GM12878 (cell line): ENCODE results near the gene CTNS. TPM values are rescaled to one million over a fixed set of nuclear protein-coding genes. Genes with fewer than 3 reads are reported as not detected.

Experiments used
- ATAC-seq: fragments of 200-7000 bp; cut with Tn5 transposase; 3 replicates; pipeline ENCODE4 v1.9.1; 2020; ENCODE audit warnings: mild to moderate bottlenecking, moderate library complexity
- BruUV-seq: library from RNA; stranded (reverse); fragments of 400-500 nt; replicated peaks from 2 replicates; lab custom pipeline; 2021; lab: Mats Ljungman, UMichigan
- CTCF ChIA-PET: fragments of 300-600 bp; sonication (Branson Sonifier 250); formaldehyde crosslinking; extraction: SDS; loops from one replicate; lab custom pipeline; 2021; ENCODE audit warnings: inconsistent platforms; lab: Yijun Ruan, JAX
- POLR2A ChIA-PET: fragments of 350-600 bp; formaldehyde crosslinking; extraction: SDS; loops from one replicate; lab custom pipeline; 2021; ENCODE audit warnings: inconsistent platforms; lab: Charles Lee
- RAD21 ChIA-PET: fragments of 300-600 bp; sonication (Branson Sonifier 250); formaldehyde crosslinking; loops from one replicate; lab custom pipeline; 2023; ENCODE audit warnings: antibody characterized with exemption; ENCODE audit not compliant: unreplicated experiment; lab: Charles Lee
- SMC1A ChIA-PET: fragments of 300-600 bp; sonication (Branson Sonifier 250); formaldehyde crosslinking; loops from one replicate; lab custom pipeline; 2023; ENCODE audit not compliant: unreplicated experiment, uncharacterized antibody; lab: Charles Lee
- DNase-seq: peaks from one replicate; pipeline ENCODE4 v3.0.0-alpha.2; 2011; ENCODE audit warnings: low read depth, low spot score
- FAIRE-seq: peaks from 3 replicates; lab custom pipeline; 2011; peaks lifted over from hg19 to GRCh38; lab: Jason Lieb, UNC
- H2AFZ ChIP-seq: 2 replicates; pipeline ENCODE4 v1.6.0; 2011; ENCODE audit warnings: low read depth, low read length, control low read depth; ENCODE audit not compliant: control insufficient read depth
- H3K27ac ChIP-seq: 2 replicates; pipeline ENCODE4 v1.5.1; 2011; ENCODE audit warnings: control low read depth; ENCODE audit not compliant: control insufficient read depth, insufficient read depth
- H3K27me3 ChIP-seq, 2 experiments: replicated peaks in 1 of 2; 2 replicates each; pipeline versions ENCODE4 v1.6.0 to v1.6.1; 2011; ENCODE audit warnings: low read length in 1 of 2; ENCODE audit not compliant: control insufficient read depth in 2 of 2, insufficient read depth in 2 of 2
- H3K36me3 ChIP-seq, 2 experiments: 2 replicates each; pipeline ENCODE4 v1.5.1; 2011; ENCODE audit warnings: low read length in 1 of 2; ENCODE audit not compliant: control insufficient read depth in 2 of 2, insufficient read depth in 2 of 2
- H3K4me1 ChIP-seq: 2 replicates; pipeline ENCODE4 v1.6.1; 2011; ENCODE audit warnings: mild to moderate bottlenecking, low read length, moderate library complexity, mixed read lengths; ENCODE audit not compliant: control insufficient read depth, insufficient read depth
- H3K4me2 ChIP-seq: 2 replicates; pipeline ENCODE4 v1.6.0; 2011; ENCODE audit warnings: control low read depth; ENCODE audit not compliant: control insufficient read depth, insufficient read depth
- H3K4me3 ChIP-seq: fragments of 200-600 bp; sonication (generic); 2 replicates; pipeline ENCODE4 v1.5.1; 2016
- H3K79me2 ChIP-seq: 2 replicates; pipeline ENCODE4 v1.6.0; 2011; ENCODE audit warnings: low read length; ENCODE audit not compliant: control insufficient read depth, insufficient read depth
- H3K9ac ChIP-seq: 2 replicates; pipeline ENCODE4 v1.8.0; 2011; ENCODE audit warnings: low read length, control low read depth, mixed read lengths; ENCODE audit not compliant: control insufficient read depth, insufficient read depth
- H3K9me3 ChIP-seq: replicated peaks from 3 replicates; pipeline ENCODE4 v1.5.1; 2011; ENCODE audit warnings: mild to moderate bottlenecking, low read length; ENCODE audit not compliant: control insufficient read depth, insufficient read depth
- H4K20me1 ChIP-seq: 2 replicates; pipeline ENCODE4 v1.6.0; 2011; ENCODE audit not compliant: control insufficient read depth, insufficient read depth
- JUNB ChIP-seq: IDR thresholded peaks from 2 replicates; pipeline ENCODE4 v1.6.1; 2016; ENCODE audit warnings: antibody characterized with exemption, mild to moderate bottlenecking
- KLF5 ChIP-seq: fragments of 450-650 bp; IDR thresholded peaks from 2 replicates; pipeline ENCODE4 v1.6.1; 2014; ENCODE audit warnings: mild to moderate bottlenecking; ENCODE audit not compliant: partially characterized antibody
- MEF2A ChIP-seq: IDR thresholded peaks from 2 replicates; pipeline ENCODE4 v1.6.1; 2011; ENCODE audit warnings: low read depth, mild to moderate bottlenecking, low read length, moderate library complexity; ENCODE audit not compliant: insufficient read depth
- NFYB ChIP-seq: IDR thresholded peaks from 2 replicates; pipeline ENCODE4 v1.6.1; 2011; ENCODE audit warnings: low read depth, mild to moderate bottlenecking, low read length, improper control_type of control experiment, moderate library complexity; ENCODE audit not compliant: insufficient read depth
- POLR2AphosphoS2 ChIP-seq: IDR thresholded peaks from 2 replicates; pipeline ENCODE4 v1.6.1; 2011; ENCODE audit warnings: low read depth, mild to moderate bottlenecking, low read length, improper control_type of control experiment, moderate library complexity
- RUNX3 ChIP-seq: IDR thresholded peaks from 2 replicates; pipeline ENCODE4 v1.6.1; 2012; ENCODE audit warnings: low read length, inconsistent platforms
- SMARCA5 ChIP-seq: fragments of 450-650 bp; IDR thresholded peaks from 2 replicates; pipeline ENCODE4 v1.6.1; 2017; ENCODE audit warnings: mild to moderate bottlenecking
- STAT1 ChIP-seq: fragments of 450-650 bp; conservative IDR thresholded peaks from 2 replicates; pipeline ENCODE4 v1.6.1; 2014; ENCODE audit warnings: antibody characterized with exemption, mild to moderate bottlenecking
- TBL1XR1 ChIP-seq: IDR thresholded peaks from 2 replicates; pipeline ENCODE4 v1.6.1; 2012; ENCODE audit warnings: low read depth, low read length, improper control_type of control experiment
- ZSCAN29 ChIP-seq: fragments of 450-650 bp; IDR thresholded peaks from 2 replicates; pipeline ENCODE4 v1.6.1; 2017; ENCODE audit warnings: mild to moderate bottlenecking, moderate library complexity
- WGBS: methylation state at CpG from one replicate; pipeline ENCODE4 v1.1.6; 2016; ENCODE audit warnings: low lambda C conversion rate; ENCODE audit not compliant: insufficient replicate concordance, insufficient coverage; ENCODE audit errors: missing lambda C conversion rate; 5-methylcytosine and 5-hydroxymethylcytosine counted together
- in situ Hi-C: fragments of 300-500 bp; cut with MboI; formaldehyde crosslinking; loops from 9 replicates; pipeline ENCODE4 v1.14.3; 2018; ENCODE audit warnings: mixed read lengths
- intact Hi-C: fragments of 100-400 bp; cut with micrococcal nuclease; formaldehyde crosslinking; loops from one replicate; pipeline ENCODE4 v1.14.2; 2022; ENCODE audit not compliant: unreplicated experiment
- polyA plus RNA-seq, 11 experiments: library from polyadenylated mRNA; depleted of rRNA in 4 of 11; unstranded in 6 of 11; stranded (reverse) in 5 of 11; fragments of >200 nt; fragmentation: Nextera tagmentation in 4 of 11; fragmentation: Illumina TruSeq in 1 of 11; extraction: Ambion mirVana in 4 of 11; extraction: Trizol in 1 of 11; gene quantifications; 1 replicate in 1 of 11; 2 replicates in 10 of 11; pipeline versions ENCODE4 v1.2.1 to v1.2.3, GENCODE V29; 2011 to 2016; ENCODE audit warnings: inconsistent platforms in 2 of 11, missing spikeins in 2 of 11, low read depth in 1 of 11
- total RNA-seq, 4 experiments: library from RNA; depleted of rRNA in 3 of 4; stranded (reverse); fragments of >200 nt in 3 of 4; fragmentation: Illumina TruSeq in 1 of 4; extraction: Trizol in 1 of 4; gene quantifications; 2 replicates each; pipeline versions ENCODE4 v1.2.1 to v1.2.3, GENCODE V29; 2013 to 2021
- TF ChIP-seq, protein P1 (sequence below): IDR thresholded peaks from 2 replicates; pipeline ENCODE4 v1.6.1; 2011; ENCODE audit warnings: low read depth, low read length, improper control_type of control experiment, borderline replicate concordance
- TF ChIP-seq, protein P2 (sequence below), 3 experiments: IDR thresholded peaks in 2 of 3; conservative IDR thresholded peaks in 1 of 3; 2 replicates each; pipeline ENCODE4 v1.5.1; 2011; ENCODE audit warnings: low read depth in 3 of 3, low read length in 3 of 3, mild to moderate bottlenecking in 3 of 3, control low read depth in 2 of 3, moderate library complexity in 2 of 3, inconsistent platforms in 1 of 3, mixed read lengths in 1 of 3; ENCODE audit not compliant: control insufficient read depth in 2 of 3, insufficient read depth in 1 of 3; ENCODE audit errors: extremely low read depth in 1 of 3
- TF ChIP-seq, protein P3 (sequence below): IDR thresholded peaks from 2 replicates; pipeline ENCODE4 v1.6.1; 2011; ENCODE audit warnings: low read depth, mild to moderate bottlenecking, low read length, moderate library complexity, borderline replicate concordance; ENCODE audit errors: extremely low read depth
- TF ChIP-seq, protein P4 (sequence below): IDR thresholded peaks from 2 replicates; pipeline ENCODE4 v1.6.1; 2012; ENCODE audit warnings: mild to moderate bottlenecking, low read depth, low read length

CTNS gene
- total and polyA plus RNA-seq, 10 of the 15 experiments (the other 5 are each of a cell fraction or from before 2014, with no cell fraction given): 0.92 to 10.7 (median 6.4) TPM

DNA sequence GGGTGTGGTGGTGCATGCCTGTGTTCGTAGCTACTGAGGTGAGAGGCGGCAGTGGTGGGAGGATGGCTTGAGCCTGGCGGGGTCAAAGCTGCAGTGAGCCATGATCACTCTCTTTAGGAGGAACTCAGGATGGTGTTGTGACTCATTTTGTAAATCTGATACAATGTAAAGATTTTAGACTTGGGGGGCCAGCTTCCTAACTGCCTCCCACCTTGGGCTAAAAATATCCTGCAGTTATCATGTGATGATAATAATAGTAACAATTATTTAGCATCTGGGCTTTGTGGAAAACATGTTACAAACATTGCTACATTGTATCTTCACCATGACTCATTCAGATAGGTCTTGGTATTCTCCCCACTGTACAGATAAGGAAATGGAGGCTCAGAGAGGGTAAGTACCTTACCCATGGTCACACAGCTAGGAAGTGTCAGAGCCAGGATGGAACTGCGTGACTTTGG lies 7.4 kb downstream of the CTNS start:
- Histone ChIP-seq H3K9ac (no peak overlapping the region), H3K79me2 (no peaks in the 10 kb centered on the region), H3K4me2 (no peak overlapping the region), H3K27ac (no peak overlapping the region), H3K27me3 (no peaks in the 10 kb centered on the region), H2AFZ (no peak overlapping the region), H3K36me3 (no peaks in the 10 kb centered on the region), H3K4me3 (no peak overlapping the region), H4K20me1 (no peaks in the 10 kb centered on the region), H3K4me1 (peaks cover 8% of the 10 kb centered on the region), H3K9me3 (no peaks in the 10 kb centered on the region)
- SMC1A ChIA-PET: no interaction called here
- BruUV-seq: no TSS peak
- 40% methylated on average over 4 of the region's 4 CpGs for WGBS
- FAIRE-seq: no peak
- POLR2A ChIA-PET: no interaction called here
- TF ChIP-seq, protein P1, sequence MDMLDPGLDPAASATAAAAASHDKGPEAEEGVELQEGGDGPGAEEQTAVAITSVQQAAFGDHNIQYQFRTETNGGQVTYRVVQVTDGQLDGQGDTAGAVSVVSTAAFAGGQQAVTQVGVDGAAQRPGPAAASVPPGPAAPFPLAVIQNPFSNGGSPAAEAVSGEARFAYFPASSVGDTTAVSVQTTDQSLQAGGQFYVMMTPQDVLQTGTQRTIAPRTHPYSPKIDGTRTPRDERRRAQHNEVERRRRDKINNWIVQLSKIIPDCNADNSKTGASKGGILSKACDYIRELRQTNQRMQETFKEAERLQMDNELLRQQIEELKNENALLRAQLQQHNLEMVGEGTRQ: no peak
- TF ChIP-seq, protein P2, sequence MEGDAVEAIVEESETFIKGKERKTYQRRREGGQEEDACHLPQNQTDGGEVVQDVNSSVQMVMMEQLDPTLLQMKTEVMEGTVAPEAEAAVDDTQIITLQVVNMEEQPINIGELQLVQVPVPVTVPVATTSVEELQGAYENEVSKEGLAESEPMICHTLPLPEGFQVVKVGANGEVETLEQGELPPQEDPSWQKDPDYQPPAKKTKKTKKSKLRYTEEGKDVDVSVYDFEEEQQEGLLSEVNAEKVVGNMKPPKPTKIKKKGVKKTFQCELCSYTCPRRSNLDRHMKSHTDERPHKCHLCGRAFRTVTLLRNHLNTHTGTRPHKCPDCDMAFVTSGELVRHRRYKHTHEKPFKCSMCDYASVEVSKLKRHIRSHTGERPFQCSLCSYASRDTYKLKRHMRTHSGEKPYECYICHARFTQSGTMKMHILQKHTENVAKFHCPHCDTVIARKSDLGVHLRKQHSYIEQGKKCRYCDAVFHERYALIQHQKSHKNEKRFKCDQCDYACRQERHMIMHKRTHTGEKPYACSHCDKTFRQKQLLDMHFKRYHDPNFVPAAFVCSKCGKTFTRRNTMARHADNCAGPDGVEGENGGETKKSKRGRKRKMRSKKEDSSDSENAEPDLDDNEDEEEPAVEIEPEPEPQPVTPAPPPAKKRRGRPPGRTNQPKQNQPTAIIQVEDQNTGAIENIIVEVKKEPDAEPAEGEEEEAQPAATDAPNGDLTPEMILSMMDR (IDR thresholded peaks at IDR 0.05 in 2 of 3, conservative IDR thresholded peaks at IDR 0.05 in 1 of 3; ENCODE audit: control insufficient read depth in 2 of 3, extremely low read depth in 1 of 3, insufficient read depth in 1 of 3, low read depth in 3 of 3, low read length in 3 of 3): no peak
- no peak for TF ChIP-seq NFYB
- TF ChIP-seq, protein P3, sequence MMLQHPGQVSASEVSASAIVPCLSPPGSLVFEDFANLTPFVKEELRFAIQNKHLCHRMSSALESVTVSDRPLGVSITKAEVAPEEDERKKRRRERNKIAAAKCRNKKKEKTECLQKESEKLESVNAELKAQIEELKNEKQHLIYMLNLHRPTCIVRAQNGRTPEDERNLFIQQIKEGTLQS: no peak
- TF ChIP-seq JUNB: no peak
- no peak for TF ChIP-seq ZSCAN29
- TF ChIP-seq RUNX3: 0 out of 2 replicates have a peak, but pooled peaks have one; percentile 7
- TF ChIP-seq KLF5: no peak
- no peak for TF ChIP-seq POLR2AphosphoS2
- TF ChIP-seq, protein P4, sequence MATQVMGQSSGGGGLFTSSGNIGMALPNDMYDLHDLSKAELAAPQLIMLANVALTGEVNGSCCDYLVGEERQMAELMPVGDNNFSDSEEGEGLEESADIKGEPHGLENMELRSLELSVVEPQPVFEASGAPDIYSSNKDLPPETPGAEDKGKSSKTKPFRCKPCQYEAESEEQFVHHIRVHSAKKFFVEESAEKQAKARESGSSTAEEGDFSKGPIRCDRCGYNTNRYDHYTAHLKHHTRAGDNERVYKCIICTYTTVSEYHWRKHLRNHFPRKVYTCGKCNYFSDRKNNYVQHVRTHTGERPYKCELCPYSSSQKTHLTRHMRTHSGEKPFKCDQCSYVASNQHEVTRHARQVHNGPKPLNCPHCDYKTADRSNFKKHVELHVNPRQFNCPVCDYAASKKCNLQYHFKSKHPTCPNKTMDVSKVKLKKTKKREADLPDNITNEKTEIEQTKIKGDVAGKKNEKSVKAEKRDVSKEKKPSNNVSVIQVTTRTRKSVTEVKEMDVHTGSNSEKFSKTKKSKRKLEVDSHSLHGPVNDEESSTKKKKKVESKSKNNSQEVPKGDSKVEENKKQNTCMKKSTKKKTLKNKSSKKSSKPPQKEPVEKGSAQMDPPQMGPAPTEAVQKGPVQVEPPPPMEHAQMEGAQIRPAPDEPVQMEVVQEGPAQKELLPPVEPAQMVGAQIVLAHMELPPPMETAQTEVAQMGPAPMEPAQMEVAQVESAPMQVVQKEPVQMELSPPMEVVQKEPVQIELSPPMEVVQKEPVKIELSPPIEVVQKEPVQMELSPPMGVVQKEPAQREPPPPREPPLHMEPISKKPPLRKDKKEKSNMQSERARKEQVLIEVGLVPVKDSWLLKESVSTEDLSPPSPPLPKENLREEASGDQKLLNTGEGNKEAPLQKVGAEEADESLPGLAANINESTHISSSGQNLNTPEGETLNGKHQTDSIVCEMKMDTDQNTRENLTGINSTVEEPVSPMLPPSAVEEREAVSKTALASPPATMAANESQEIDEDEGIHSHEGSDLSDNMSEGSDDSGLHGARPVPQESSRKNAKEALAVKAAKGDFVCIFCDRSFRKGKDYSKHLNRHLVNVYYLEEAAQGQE: no peak
- no peak for TF ChIP-seq STAT1
- TF ChIP-seq TBL1XR1: no peak
- 0 out of 2 replicates have a peak, but pooled peaks have one; percentile 32 for TF ChIP-seq MEF2A
- 0 out of 2 replicates have a peak, but pooled peaks have one; percentile 40 for TF ChIP-seq SMARCA5
- ATAC-seq: peak; percentile 41; the same call in 2 of the 3 replicates
- RAD21 ChIA-PET: no interaction called here
- DNase-seq: no peak
- in situ Hi-C loops: loop anchor here (5.0 kb wide), 1 partner anchor 602 kb away; no protein-coding TSS in a partner anchor
- intact Hi-C loops: loop anchor here (10.0 kb wide), 1 partner anchor 599 kb away; no protein-coding TSS in a partner anchor
- CTCF ChIA-PET: interaction anchor here (2.5 kb wide), 1 partner anchor 42 kb away, joined by 7 read pairs; no protein-coding TSS in a partner anchor
